H9 (cell line): Measurements from ENCODE around the gene DENND4B. TPM values are rescaled to one million over a fixed set of nuclear protein-coding genes. Genes with fewer than 3 reads are reported as not detected.

ENCODE experiments used
- DNase-seq: peaks from one replicate; pipeline ENCODE4 v3.0.0-alpha.2; 2017
- H2AFZ ChIP-seq: one replicate; pipeline ENCODE4 v1.6.1; 2013; ENCODE audit warnings: mild to moderate bottlenecking, low read length, control low read depth, moderate library complexity
- H2AK5ac ChIP-seq: 2 replicates; pipeline ENCODE4 v1.6.1; 2013; ENCODE audit warnings: low read length, control low read depth, mixed read lengths; ENCODE audit not compliant: insufficient read length
- H2BK120ac ChIP-seq: one replicate; pipeline ENCODE4 v1.6.1; 2013; ENCODE audit warnings: low read depth, mild to moderate bottlenecking, low read length, control low read depth, inconsistent platforms; ENCODE audit not compliant: poor library complexity, severe bottlenecking
- H2BK12ac ChIP-seq: 2 replicates; pipeline ENCODE4 v1.6.1; 2013; ENCODE audit warnings: low read length, control low read depth, mixed read lengths, low read depth; ENCODE audit not compliant: insufficient read length
- H2BK15ac ChIP-seq: 2 replicates; pipeline ENCODE4 v1.6.1; 2013; ENCODE audit warnings: low read depth, low read length, control low read depth
- H2BK20ac ChIP-seq: one replicate; pipeline ENCODE4 v1.6.1; 2013; ENCODE audit warnings: low read depth, mild to moderate bottlenecking, low read length, control low read depth, inconsistent platforms; ENCODE audit not compliant: poor library complexity, severe bottlenecking
- H2BK5ac ChIP-seq: 2 replicates; pipeline ENCODE4 v1.6.1; 2013; ENCODE audit warnings: low read length, control low read depth, mixed read lengths; ENCODE audit not compliant: insufficient read length
- H3K14ac ChIP-seq: 2 replicates; pipeline ENCODE4 v1.6.1; 2013; ENCODE audit warnings: low read length, control low read depth; ENCODE audit not compliant: insufficient read depth
- H3K18ac ChIP-seq: 2 replicates; pipeline ENCODE4 v1.6.1; 2013; ENCODE audit warnings: low read depth, mild to moderate bottlenecking, mixed read lengths, low read length, control low read depth; ENCODE audit not compliant: insufficient read length
- H3K23ac ChIP-seq: 2 replicates; pipeline ENCODE4 v1.6.1; 2013; ENCODE audit warnings: low read length, control low read depth, mixed read lengths, low read depth; ENCODE audit not compliant: insufficient read length
- H3K23me2 ChIP-seq: 2 replicates; pipeline ENCODE4 v1.6.1; 2013; ENCODE audit warnings: low read depth, mild to moderate bottlenecking, mixed read lengths, low read length, control low read depth; ENCODE audit not compliant: insufficient read length, poor library complexity, severe bottlenecking
- H3K27ac ChIP-seq: 2 replicates; pipeline ENCODE4 v1.5.1; 2013; ENCODE audit warnings: low read length, control low read depth, mixed read lengths, low read depth; ENCODE audit not compliant: insufficient read length
- H3K27me3 ChIP-seq: 2 replicates; pipeline ENCODE4 v1.6.1; 2013; ENCODE audit warnings: low read length, control low read depth, inconsistent platforms; ENCODE audit not compliant: insufficient read depth
- H3K4ac ChIP-seq: 2 replicates; pipeline ENCODE4 v1.6.1; 2013; ENCODE audit warnings: low read depth, mild to moderate bottlenecking, control low read depth, inconsistent platforms, low read length, moderate library complexity
- H3K4me1 ChIP-seq: 2 replicates; pipeline ENCODE4 v1.6.1; 2013; ENCODE audit warnings: low read length, control low read depth, inconsistent platforms; ENCODE audit not compliant: insufficient read depth
- H3K4me2 ChIP-seq: 2 replicates; pipeline ENCODE4 v1.6.1; 2013; ENCODE audit warnings: low read length, control low read depth, mixed read lengths; ENCODE audit not compliant: insufficient read length, insufficient read depth
- H3K56ac ChIP-seq: 2 replicates; pipeline ENCODE4 v1.6.1; 2013; ENCODE audit warnings: low read depth, mild to moderate bottlenecking, mixed read lengths, low read length, control low read depth; ENCODE audit not compliant: insufficient read length
- H3K79me1 ChIP-seq: 2 replicates; pipeline ENCODE4 v1.6.1; 2013; ENCODE audit warnings: low read depth, mild to moderate bottlenecking, moderate library complexity, low read length, control low read depth, inconsistent platforms; ENCODE audit not compliant: insufficient read depth, poor library complexity, severe bottlenecking
- H3K79me2 ChIP-seq: 2 replicates; pipeline ENCODE4 v1.6.1; 2013; ENCODE audit warnings: low read length, control low read depth, inconsistent platforms; ENCODE audit not compliant: insufficient read depth
- H3K9ac ChIP-seq: 2 replicates; pipeline ENCODE4 v1.6.1; 2013; ENCODE audit warnings: low read length, control low read depth, mixed read lengths; ENCODE audit not compliant: insufficient read length; ENCODE audit errors: extremely low read depth
- H3K9me3 ChIP-seq: one replicate; pipeline ENCODE4 v1.6.1; 2013; ENCODE audit warnings: low read depth, low read length, inconsistent platforms; ENCODE audit not compliant: control insufficient read depth
- H3T11ph ChIP-seq: one replicate; pipeline ENCODE4 v1.6.1; 2013; ENCODE audit warnings: mild to moderate bottlenecking, low read length, control low read depth, inconsistent platforms
- H4K20me1 ChIP-seq: one replicate; pipeline ENCODE4 v1.6.1; 2013; ENCODE audit not compliant: control insufficient read depth, insufficient read length, insufficient read depth
- H4K5ac ChIP-seq: 2 replicates; pipeline ENCODE4 v1.6.1; 2013; ENCODE audit warnings: low read depth, mild to moderate bottlenecking, mixed read lengths, low read length, control low read depth; ENCODE audit not compliant: insufficient read length
- H4K8ac ChIP-seq: replicated peaks from 2 replicates; pipeline ENCODE4 v1.6.1; 2013; ENCODE audit warnings: low read length, control low read depth, mixed read lengths, low read depth; ENCODE audit not compliant: insufficient read length
- H4K91ac ChIP-seq: 2 replicates; pipeline ENCODE4 v1.6.1; 2013; ENCODE audit warnings: low read depth, mild to moderate bottlenecking, moderate library complexity, mixed read lengths, low read length, control low read depth; ENCODE audit not compliant: insufficient read length
- H3K27ac Mint-ChIP-seq, 3 experiments: 2 replicates in 2 of 3; 3 replicates in 1 of 3; pipeline ENCODE4 v1.8.0; 2020 to 2021; ENCODE audit warnings: mixed read lengths in 3 of 3, mild to moderate bottlenecking in 1 of 3, moderate library complexity in 1 of 3
- H3K27me3 Mint-ChIP-seq: 2 replicates; pipeline ENCODE4 v1.8.0; 2021; ENCODE audit warnings: low read depth, mild to moderate bottlenecking, moderate library complexity, mixed read lengths
- H3K36me3 Mint-ChIP-seq, 3 experiments: 2 replicates in 2 of 3; 3 replicates in 1 of 3; pipeline ENCODE4 v1.8.0; 2020 to 2021; ENCODE audit warnings: low read depth in 3 of 3, mixed read lengths in 3 of 3; ENCODE audit not compliant: insufficient read depth in 1 of 3
- H3K4me1 Mint-ChIP-seq, 2 experiments: 2 replicates each; pipeline ENCODE4 v1.8.0; 2020; ENCODE audit warnings: mixed read lengths in 2 of 2
- H3K4me3 Mint-ChIP-seq, 2 experiments: 2 replicates in 1 of 2; 3 replicates in 1 of 2; pipeline ENCODE4 v1.8.0; 2020 to 2021; ENCODE audit warnings: mild to moderate bottlenecking in 2 of 2, mixed read lengths in 2 of 2, moderate library complexity in 1 of 2
- H3K9me3 Mint-ChIP-seq, 2 experiments: 2 replicates in 1 of 2; 3 replicates in 1 of 2; pipeline ENCODE4 v1.8.0; 2020; ENCODE audit warnings: mild to moderate bottlenecking in 2 of 2, mixed read lengths in 2 of 2, moderate library complexity in 1 of 2
- CTCF ChIP-seq: fragments of 200-600 bp; sonication (generic); conservative IDR thresholded peaks from 3 replicates; pipeline ENCODE4 v1.8.0; 2021; ENCODE audit warnings: antibody characterized with exemption, mild to moderate bottlenecking
- WGBS: extraction: QIAGEN DNeasy Blood & Tissue Kit; methylation state at CpG from one replicate; pipeline ENCODE4 v1.1.7; 2013; ENCODE audit warnings: missing lambda C conversion rate, low lambda C conversion rate, mixed read lengths; ENCODE audit not compliant: insufficient read length; ENCODE audit errors: extremely low coverage; 5-methylcytosine and 5-hydroxymethylcytosine counted together
- total RNA-seq: library from RNA; stranded (reverse); gene quantifications from 2 replicates; pipeline ENCODE4 v1.2.1, GENCODE V29; 2021

DENND4B gene
- total RNA-seq, 1 experiment from 2014 or later = 84.6 TPM

- H3K9me3 ChIP-seq = no peaks in the 10 kb centered on the region
- Mint-ChIP-seq H3K4me3 (no peak overlapping the region), H3K27ac (no peak overlapping the region), H3K4me1 (no peaks in the 10 kb centered on the region), H3K36me3 (peaks cover 23 to 46% (median 37%) of the 10 kb centered on the region in 3 experiments; a peak in 6 of 7 replicates), H3K27me3 (no peaks in the 10 kb centered on the region), H3K9me3 (no peaks in the 10 kb centered on the region)
- no peaks in the 10 kb centered on the region for H3K79me1 ChIP-seq
- H2BK120ac ChIP-seq = no peak overlapping the region
- H3K14ac ChIP-seq = no peak overlapping the region
- H3K56ac ChIP-seq = no peak overlapping the region
- H4K8ac ChIP-seq = no peak overlapping the region
- H4K20me1 ChIP-seq = no peaks in the 10 kb centered on the region
- no peak overlapping the region for H3K9ac ChIP-seq
- TF ChIP-seq CTCF = peak; percentile 26; the same call in 1 of the 3 replicates
- no peak overlapping the region for H2BK20ac ChIP-seq
- H3K4me2 ChIP-seq = no peak overlapping the region
- H2AFZ ChIP-seq = no peak overlapping the region
- no peaks in the 10 kb centered on the region for H3K27me3 ChIP-seq
- no peak overlapping the region for H3K23ac ChIP-seq
- H3K4me1 ChIP-seq = no peaks in the 10 kb centered on the region
- H2BK5ac ChIP-seq = no peak overlapping the region
- H3K18ac ChIP-seq = no peak overlapping the region
- H4K91ac ChIP-seq = no peak overlapping the region
- H3K79me2 ChIP-seq = no peaks in the 10 kb centered on the region
- H3T11ph ChIP-seq = no peak overlapping the region
- no peak overlapping the region for H3K4ac ChIP-seq
- no peak overlapping the region for H2AK5ac ChIP-seq
- H3K27ac ChIP-seq = no peak overlapping the region
- WGBS = no CpG with 5 or more reads among the region's 14 CpGs
- H2BK15ac ChIP-seq = no peak overlapping the region
- H4K5ac ChIP-seq = no peak overlapping the region
- H3K23me2 ChIP-seq = no peaks in the 10 kb centered on the region
- no peak for DNase-seq
- no peak overlapping the region for H2BK12ac ChIP-seq
Observed at GRCh38 chr1:153929981-153930948, 16.3 kb downstream of the DENND4B start.
